ENCODE data around the gene RPS27. TPM values are rescaled to one million over a fixed set of nuclear protein-coding genes. Genes with fewer than 3 reads are reported as not detected.
"Not testable (repeated sequence)": the region's sequence is repeated elsewhere in the genome, so short reads cannot be mapped to it uniquely, and the experiment has no call there.

The RPS27 gene
- total and polyA plus RNA-seq, 2 of the 13 experiments (the other 11 are each of a cell fraction or from before 2014, with no cell fraction given): 3,737 to 9,964 TPM

DNA sequence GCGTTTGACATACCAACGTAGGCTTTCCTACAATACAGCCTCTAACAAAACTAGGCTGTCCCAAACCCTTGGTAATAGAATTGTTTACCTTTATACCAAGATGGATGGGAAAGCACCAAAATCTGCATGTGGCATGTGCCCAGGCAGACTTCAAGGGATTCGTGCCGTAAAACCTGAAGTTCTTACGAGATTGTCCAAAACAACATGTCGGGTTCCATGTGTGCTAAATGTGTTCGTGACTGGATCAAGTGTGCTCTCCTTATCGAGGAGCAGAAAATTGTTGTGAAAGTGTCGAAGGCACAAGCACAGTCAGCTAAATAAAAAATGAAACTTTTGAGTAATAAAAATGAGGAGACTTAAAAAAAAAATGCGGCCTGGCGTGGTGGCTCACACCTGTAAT, 5.1 kb downstream of the RPS27 start (continued):
- TF ChIP-seq KDM4B (CRISPR knock-in tag; IDR thresholded peaks at IDR 0.05) (no peak), ZNF569 (CRISPR knock-in tag; IDR thresholded peaks at IDR 0.05; ENCODE audit: borderline replicate concordance) (no peak)

GRCh38 chr1:153996882-153997281, 6.3 kb downstream of the RPS27 start:
- peak; percentile 18 for ATAC-seq
- H3K4me3 ChIP-seq (replicated peaks in 1 of 3; ENCODE audit: insufficient read depth in 1 of 3, low read depth in 2 of 3, low read length in 3 of 3); H3K9me3 ChIP-seq (ENCODE audit: low read length); DNase-seq (ENCODE audit: low spot score); H3K79me2 ChIP-seq (ENCODE audit: insufficient read depth, low read length); H2AFZ ChIP-seq (ENCODE audit: low read length); H3K27me3 ChIP-seq (ENCODE audit: control insufficient read depth in 1 of 2, insufficient read depth in 2 of 2, low read length in 2 of 2); FAIRE-seq; CTCF ChIA-PET (ENCODE audit: low intra/inter-chr PET ratio, low total read pairs); POLR2A ChIA-PET; H3K9ac ChIP-seq (ENCODE audit: insufficient read depth, low read depth, low read length); intact Hi-C loops (cut with micrococcal nuclease; ENCODE audit: unreplicated experiment); BruUV-seq (replicated peaks); H3K4me2 ChIP-seq (ENCODE audit: low read depth, low read length); H3K27ac ChIP-seq (ENCODE audit: extremely low read length, insufficient read depth, low read length); in situ Hi-C loops (cut with HindIII; ENCODE audit: extremely low pct_ligation_motif_present, low pct_unique_long_range_greater_than_20kb): not testable (repeated sequence)
- Histone ChIP-seq H3K36me3 (replicated peaks in 1 of 2; ENCODE audit: control insufficient read depth in 1 of 2, insufficient read depth in 2 of 2, low read length in 2 of 2) (peaks cover 2 to 13% of the 10 kb centered on the region in 2 experiments; a peak in 4 of 5 replicates), H4K20me1 (ENCODE audit: insufficient read depth, low read length) (peaks cover 12% of the 10 kb centered on the region), H3K4me1 (ENCODE audit: insufficient read depth, low read length) (peaks cover 49% of the 10 kb centered on the region)
- 89% methylated on average over 10 of the region's 10 CpGs for WGBS (ENCODE audit: low lambda C conversion rate)
- TF ChIP-seq MAFK (conservative IDR thresholded peaks at IDR 0.05 in 1 of 2, IDR thresholded peaks at IDR 0.05 in 1 of 2; ENCODE audit: low read length in 2 of 2) (peak; percentile 16 to 67; a peak in 3 of 4 replicates), MAFF (IDR thresholded peaks at IDR 0.05; ENCODE audit: low read depth, low read length) (peak; percentile 40; the same call in 1 of the 2 replicates)

DNA sequence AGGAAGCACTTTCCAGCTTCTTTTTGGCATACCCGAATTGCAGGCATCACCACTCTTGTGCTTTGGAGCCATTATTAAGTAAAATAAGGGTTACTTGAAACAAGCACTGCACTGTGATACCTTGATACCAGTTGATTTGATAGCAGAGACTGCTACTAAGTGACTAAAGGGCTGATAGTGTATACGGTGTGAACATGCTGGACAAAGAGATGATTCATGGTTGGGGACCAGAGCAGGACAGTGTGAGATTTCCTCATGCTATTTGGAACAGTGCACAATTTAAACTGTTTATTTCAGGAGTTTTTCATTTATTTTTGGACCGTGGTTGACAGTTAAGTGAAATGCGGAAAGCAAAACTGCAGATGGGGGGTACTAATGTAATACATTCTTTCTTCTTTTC, 9.9 kb downstream of the RPS27 start:
- H3K36me3 ChIP-seq (replicated peaks in 1 of 2; ENCODE audit: control insufficient read depth in 1 of 2, insufficient read depth in 2 of 2, low read length in 2 of 2): no peaks in the 10 kb centered on the region
- H2AFZ ChIP-seq (ENCODE audit: low read length): no peak overlapping the region
- no TSS peak for BruUV-seq (replicated peaks)
- FAIRE-seq (no peak), ATAC-seq (peak; percentile 25; the same call in 1 of the 3 replicates), DNase-seq (ENCODE audit: low spot score) (no peak)
- no peaks in the 10 kb centered on the region for H3K27me3 ChIP-seq (ENCODE audit: control insufficient read depth in 1 of 2, insufficient read depth in 2 of 2, low read length in 2 of 2)
- H3K4me2 ChIP-seq (ENCODE audit: low read depth, low read length): no peak overlapping the region
- H3K27ac ChIP-seq (ENCODE audit: extremely low read length, insufficient read depth, low read length): no peak overlapping the region
- CTCF ChIA-PET (ENCODE audit: low intra/inter-chr PET ratio, low total read pairs): no interaction called here
- TF ChIP-seq ZXDC (CRISPR knock-in tag; IDR thresholded peaks at IDR 0.05) (no peak), ISX (CRISPR knock-in tag; conservative IDR thresholded peaks at IDR 0.05) (no peak), NFRKB (IDR thresholded peaks at IDR 0.05) (no peak)
- H3K79me2 ChIP-seq (ENCODE audit: insufficient read depth, low read length): no peaks in the 10 kb centered on the region
- intact Hi-C loops (cut with micrococcal nuclease; ENCODE audit: unreplicated experiment): no loop called here
- no peaks in the 10 kb centered on the region for H4K20me1 ChIP-seq (ENCODE audit: insufficient read depth, low read length)
- H3K4me3 ChIP-seq (replicated peaks in 1 of 3; ENCODE audit: insufficient read depth in 1 of 3, low read depth in 2 of 3, low read length in 3 of 3): no peak overlapping the region
- in situ Hi-C loops (cut with HindIII; ENCODE audit: extremely low pct_ligation_motif_present, low pct_unique_long_range_greater_than_20kb): no loop called here
- H3K9ac ChIP-seq (ENCODE audit: insufficient read depth, low read depth, low read length): no peak overlapping the region
- peaks cover 37% of the 10 kb centered on the region for H3K4me1 ChIP-seq (ENCODE audit: insufficient read depth, low read length)
- H3K9me3 ChIP-seq (ENCODE audit: low read length): no peaks in the 10 kb centered on the region
- POLR2A ChIA-PET: interaction anchor here (1.9 kb wide), 1 partner anchor 10 kb away, joined by 30 read pairs; the partner anchor contains the start of gene RPS27
- WGBS (ENCODE audit: low lambda C conversion rate): 27% methylated on average over 4 of the region's 4 CpGs
